Measurements from ENCODE around the gene MAPK13.

- TF ChIP-seq CSDC2 (CRISPR knock-in tag; IDR thresholded peaks at IDR 0.05), result no peak
- TF ChIP-seq ARNTL (CRISPR knock-in tag; IDR thresholded peaks at IDR 0.05; ENCODE audit: borderline replicate concordance, low read depth), result no peak
- no peak for TF ChIP-seq ZNF565 (CRISPR knock-in tag; conservative IDR thresholded peaks at IDR 0.05; ENCODE audit: low read depth)
- no peak for TF ChIP-seq CREB5 (CRISPR knock-in tag; IDR thresholded peaks at IDR 0.05; ENCODE audit: low read depth)
These were observed 17.3 kb upstream of the MAPK13 start for GRCh38 chr6:36113049-36113448.

Data from SK-N-SH treated with all-trans-retinoic acid at 6 μM for 48 hours (cell line).